PC-3 (cell line): ENCODE results near the gene PBX3. TPM values are rescaled to one million over a fixed set of nuclear protein-coding genes. Genes with fewer than 3 reads are reported as not detected.

ENCODE experiments used
- ATAC-seq: fragments of 200-7000 bp; cut with Tn5 transposase; 2 replicates; pipeline ENCODE4 v1.9.1; 2020; ENCODE audit warnings: mild to moderate bottlenecking, moderate library complexity
- BruUV-seq: library from RNA; stranded (reverse); fragments of 400-500 nt; replicated peaks from 2 replicates; lab custom pipeline; 2021; lab: Mats Ljungman, UMichigan
- CTCF ChIA-PET: fragments of 300-600 bp; sonication (Branson Sonifier 250); formaldehyde crosslinking; loops from one replicate; lab custom pipeline; 2022; ENCODE audit warnings: antibody characterized with exemption; lab: Charles Lee
- POLR2A ChIA-PET: fragments of 300-600 bp; sonication (Branson Sonifier 250); formaldehyde crosslinking; loops from one replicate; lab custom pipeline; 2022; ENCODE audit warnings: antibody characterized with exemption; ENCODE audit not compliant: unreplicated experiment; lab: Charles Lee
- DNase-seq: peaks from one replicate; pipeline ENCODE4 v3.0.0-alpha.2; 2015
- H2AFZ ChIP-seq: fragments of 300-600 bp; sonication (generic); 2 replicates; pipeline ENCODE4 v1.6.0; 2016; ENCODE audit warnings: antibody characterized with exemption, low read length
- H3F3A ChIP-seq: fragments of 300-600 bp; sonication (generic); one replicate; pipeline ENCODE4 v1.6.0; 2017; ENCODE audit warnings: antibody characterized with exemption, low read length, control low read depth, mild to moderate bottlenecking; ENCODE audit not compliant: unreplicated experiment
- H3K27ac ChIP-seq: fragments of 300-600 bp; sonication (generic); 2 replicates; pipeline ENCODE4 v1.5.1; 2016; ENCODE audit warnings: mild to moderate bottlenecking, low read length
- H3K27me3 ChIP-seq: fragments of 300-600 bp; sonication (generic); 2 replicates; pipeline ENCODE4 v1.6.1; 2016; ENCODE audit warnings: low read length, mixed read lengths
- H3K36me3 ChIP-seq: fragments of 300-600 bp; sonication (generic); 2 replicates; pipeline ENCODE4 v1.6.1; 2016; ENCODE audit warnings: low read depth, mixed run types, low read length, mixed read lengths
- H3K4me1 ChIP-seq: fragments of 300-600 bp; sonication (generic); 2 replicates; pipeline ENCODE4 v1.5.1; 2016; ENCODE audit warnings: low read length; ENCODE audit not compliant: insufficient read depth
- H3K4me2 ChIP-seq: fragments of 300-600 bp; sonication (generic); 2 replicates; pipeline ENCODE4 v1.6.0; 2016; ENCODE audit warnings: low read length
- H3K4me3 ChIP-seq: fragments of 300-600 bp; sonication (generic); 2 replicates; pipeline ENCODE4 v1.5.1; 2016; ENCODE audit warnings: mild to moderate bottlenecking, low read length, mixed read lengths
- H3K79me2 ChIP-seq: fragments of 300-600 bp; sonication (generic); 2 replicates; pipeline ENCODE4 v1.6.1; 2017; ENCODE audit warnings: low read length, mixed read lengths
- H3K9ac ChIP-seq: fragments of 300-600 bp; sonication (generic); 2 replicates; pipeline ENCODE4 v1.6.0; 2016; ENCODE audit warnings: mild to moderate bottlenecking, low read length
- H3K9me2 ChIP-seq: fragments of 300-600 bp; sonication (generic); replicated peaks from 2 replicates; pipeline ENCODE4 v1.6.1; 2016; ENCODE audit warnings: mixed run types, low read length, mixed read lengths
- H3K9me3 ChIP-seq: fragments of 300-600 bp; sonication (generic); 2 replicates; pipeline ENCODE4 v1.6.1; 2016; ENCODE audit warnings: low read length, mixed read lengths
- H4K20me1 ChIP-seq: fragments of 300-600 bp; sonication (generic); 2 replicates; pipeline ENCODE4 v1.6.1; 2016; ENCODE audit warnings: low read length, mixed read lengths
- CTCF ChIP-seq: fragments of 300-600 bp; sonication (generic); conservative IDR thresholded peaks from 2 replicates; pipeline ENCODE4 v1.5.1; 2017; ENCODE audit warnings: antibody characterized with exemption, low read depth, mild to moderate bottlenecking, low read length
- EZH2 ChIP-seq: fragments of 300-600 bp; sonication (generic); IDR thresholded peaks from one replicate; pipeline ENCODE4 v1.6.1; 2017; ENCODE audit warnings: antibody characterized with exemption, mild to moderate bottlenecking, low read length; ENCODE audit not compliant: unreplicated experiment
- EZH2phosphoT487 ChIP-seq: fragments of 300-600 bp; sonication (generic); IDR thresholded peaks from 2 replicates; pipeline ENCODE4 v1.6.1; 2018; ENCODE audit warnings: mild to moderate bottlenecking, antibody characterized with exemption, low read length, borderline replicate concordance
- intact Hi-C: fragments of 100-400 bp; cut with micrococcal nuclease; formaldehyde crosslinking; loops from 2 replicates; pipeline ENCODE4 v1.9.0; 2023
- total RNA-seq: library from RNA; depleted of rRNA; stranded (reverse); fragments of >200 nt; gene quantifications from 2 replicates; pipeline ENCODE4 v1.2.3, GENCODE V29; 2014

PBX3 gene
- total RNA-seq, 1 experiment from 2014 or later = 35.5 TPM

- H4K20me1 ChIP-seq = 0 out of 2 replicates have a peak, but pooled peaks cover 6% of the 10 kb centered on the region
- no TSS peak for BruUV-seq
- H3K9me3 ChIP-seq = no peaks in the 10 kb centered on the region
- no peak overlapping the region for H3K4me2 ChIP-seq
- no peak overlapping the region for H3K4me3 ChIP-seq
- H3F3A ChIP-seq = no peaks in the 10 kb centered on the region
- H3K9ac ChIP-seq = no peak overlapping the region
- H3K27ac ChIP-seq = no peak overlapping the region
- CTCF ChIA-PET = no interaction called here
- no peak overlapping the region for H2AFZ ChIP-seq
- POLR2A ChIA-PET = interaction anchor here (0.6 kb wide), 1 partner anchor 13 kb away, joined by 4 read pairs; no protein-coding TSS in a partner anchor
- H3K36me3 ChIP-seq = no peaks in the 10 kb centered on the region
- H3K4me1 ChIP-seq = peaks cover 7% of the 10 kb centered on the region
- no peaks in the 10 kb centered on the region for H3K27me3 ChIP-seq
- intact Hi-C loops = no loop called here
- no peaks in the 10 kb centered on the region for H3K79me2 ChIP-seq
- no peak for TF ChIP-seq CTCF
- no peak for TF ChIP-seq EZH2phosphoT487
- TF ChIP-seq EZH2 = no peak
- no peak for DNase-seq
- H3K9me2 ChIP-seq = no peaks in the 10 kb centered on the region
- ATAC-seq = no peak
Observed at GRCh38 chr9:125884218-125884595, 137.0 kb downstream of the PBX3 start.

- Histone ChIP-seq H4K20me1 (0 out of 2 replicates have a peak, but pooled peaks cover 6% of the 10 kb centered on the region), H3K9me2 (no peaks in the 10 kb centered on the region), H3K4me3 (no peak overlapping the region), H3K9me3 (no peaks in the 10 kb centered on the region), H3K9ac (no peak overlapping the region), H3K27ac (no peak overlapping the region), H3K79me2 (no peaks in the 10 kb centered on the region), H3K27me3 (no peaks in the 10 kb centered on the region), H2AFZ (no peak overlapping the region), H3K36me3 (no peaks in the 10 kb centered on the region), H3F3A (no peaks in the 10 kb centered on the region), H3K4me1 (peaks cover 7% of the 10 kb centered on the region), H3K4me2 (no peak overlapping the region)
- DNase-seq (no peak), ATAC-seq (no peak)
- CTCF ChIA-PET = no interaction called here
- POLR2A ChIA-PET = no interaction called here
- intact Hi-C loops = no loop called here
- TF ChIP-seq EZH2 (no peak), CTCF (no peak), EZH2phosphoT487 (no peak)
- BruUV-seq = no TSS peak
Observed at GRCh38 chr9:125885405-125886034, 138.3 kb downstream of the PBX3 start.

- BruUV-seq = no TSS peak
- Histone ChIP-seq H3K27me3 (no peaks in the 10 kb centered on the region), H3K27ac (no peak overlapping the region), H3F3A (no peaks in the 10 kb centered on the region), H3K4me2 (no peak overlapping the region), H3K4me1 (peaks cover 7% of the 10 kb centered on the region), H3K9me2 (no peaks in the 10 kb centered on the region), H3K79me2 (no peaks in the 10 kb centered on the region), H3K4me3 (no peak overlapping the region), H2AFZ (no peak overlapping the region), H3K9me3 (no peaks in the 10 kb centered on the region), H4K20me1 (0 out of 2 replicates have a peak, but pooled peaks cover 6% of the 10 kb centered on the region), H3K9ac (no peak overlapping the region), H3K36me3 (no peaks in the 10 kb centered on the region)
- intact Hi-C loops = no loop called here
- POLR2A ChIA-PET = no interaction called here
- no peak for TF ChIP-seq CTCF
- TF ChIP-seq EZH2phosphoT487 = no peak
- TF ChIP-seq EZH2 = no peak
- DNase-seq = no peak
- CTCF ChIA-PET = no interaction called here
- ATAC-seq = no peak
Observed at GRCh38 chr9:125886365-125886764, 139.2 kb downstream of the PBX3 start.
